ENCODE data around the gene DGKH.

DNA sequence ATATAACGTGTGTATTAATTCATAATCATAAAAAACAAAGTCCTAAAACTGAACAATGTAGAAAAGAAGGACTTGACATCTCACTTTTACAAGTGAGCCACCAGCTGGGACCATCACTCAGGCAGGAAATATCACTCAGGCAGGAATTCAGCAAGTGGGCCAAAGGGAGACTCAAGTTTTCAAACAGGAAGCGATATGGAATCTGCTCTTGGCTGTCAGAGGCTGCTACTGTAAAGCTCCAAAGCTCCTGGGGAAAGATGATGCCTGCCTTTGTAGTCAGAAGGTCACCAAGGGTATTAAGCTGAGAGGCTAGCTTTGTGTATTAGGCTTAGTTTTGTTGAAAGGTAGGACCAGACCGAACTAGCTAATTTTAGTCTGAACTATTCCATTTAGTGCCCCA, 218.0 kb downstream of the DGKH start:
- TF ChIP-seq POLR2A (IDR thresholded peaks at IDR 0.05) (no peak), POLR2AphosphoS5 (IDR thresholded peaks at IDR 0.05) (no peak)
- TF ChIP-seq, protein P1, sequence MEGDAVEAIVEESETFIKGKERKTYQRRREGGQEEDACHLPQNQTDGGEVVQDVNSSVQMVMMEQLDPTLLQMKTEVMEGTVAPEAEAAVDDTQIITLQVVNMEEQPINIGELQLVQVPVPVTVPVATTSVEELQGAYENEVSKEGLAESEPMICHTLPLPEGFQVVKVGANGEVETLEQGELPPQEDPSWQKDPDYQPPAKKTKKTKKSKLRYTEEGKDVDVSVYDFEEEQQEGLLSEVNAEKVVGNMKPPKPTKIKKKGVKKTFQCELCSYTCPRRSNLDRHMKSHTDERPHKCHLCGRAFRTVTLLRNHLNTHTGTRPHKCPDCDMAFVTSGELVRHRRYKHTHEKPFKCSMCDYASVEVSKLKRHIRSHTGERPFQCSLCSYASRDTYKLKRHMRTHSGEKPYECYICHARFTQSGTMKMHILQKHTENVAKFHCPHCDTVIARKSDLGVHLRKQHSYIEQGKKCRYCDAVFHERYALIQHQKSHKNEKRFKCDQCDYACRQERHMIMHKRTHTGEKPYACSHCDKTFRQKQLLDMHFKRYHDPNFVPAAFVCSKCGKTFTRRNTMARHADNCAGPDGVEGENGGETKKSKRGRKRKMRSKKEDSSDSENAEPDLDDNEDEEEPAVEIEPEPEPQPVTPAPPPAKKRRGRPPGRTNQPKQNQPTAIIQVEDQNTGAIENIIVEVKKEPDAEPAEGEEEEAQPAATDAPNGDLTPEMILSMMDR (IDR thresholded peaks at IDR 0.05), result no peak

Measured in breast epithelium (tissue), 3 donors.